BJ (cell line): Measurements from ENCODE around the gene SEC31B. TPM values are rescaled to one million over a fixed set of nuclear protein-coding genes. Genes with fewer than 3 reads are reported as not detected.

Experiments used
- CTCF ChIA-PET: fragments of 350-600 bp; formaldehyde crosslinking; extraction: SDS; loops from one replicate; lab custom pipeline; 2021; ENCODE audit warnings: antibody characterized with exemption, inconsistent platforms; lab: Yijun Ruan, JAX
- POLR2A ChIA-PET: fragments of 300-600 bp; sonication (Branson Sonifier 250); formaldehyde crosslinking; extraction: SDS; loops from one replicate; lab custom pipeline; 2021; ENCODE audit warnings: antibody characterized with exemption; lab: Charles Lee
- DNase-seq: peaks from one replicate; pipeline ENCODE4 v3.0.0-alpha.2; 2011; ENCODE audit warnings: low read depth
- H3K27me3 ChIP-seq: 2 replicates; pipeline ENCODE4 v1.6.0; 2011; ENCODE audit warnings: low read length; ENCODE audit not compliant: control insufficient read depth, insufficient read depth
- H3K36me3 ChIP-seq: 2 replicates; pipeline ENCODE4 v1.5.1; 2011; ENCODE audit warnings: low read length; ENCODE audit not compliant: control insufficient read depth, insufficient read depth
- H3K4me3 ChIP-seq: 2 replicates; pipeline ENCODE4 v1.5.1; 2011; ENCODE audit warnings: low read depth, mild to moderate bottlenecking, control low read depth, low read length
- polyA plus RNA-seq: library from polyadenylated mRNA; depleted of rRNA; stranded (reverse); fragments of >200 nt; gene quantifications from 2 replicates; pipeline ENCODE4 v1.2.3, GENCODE V29; 2011
- TF ChIP-seq, protein P1 (sequence below): IDR thresholded peaks from 2 replicates; pipeline ENCODE4 v1.5.1; 2011; ENCODE audit warnings: low read depth, mild to moderate bottlenecking, control low read depth, inconsistent platforms, low read length, moderate library complexity; ENCODE audit not compliant: insufficient read depth

The SEC31B gene
- polyA plus RNA-seq, 1 experiment, result 8.3 TPM

DNA sequence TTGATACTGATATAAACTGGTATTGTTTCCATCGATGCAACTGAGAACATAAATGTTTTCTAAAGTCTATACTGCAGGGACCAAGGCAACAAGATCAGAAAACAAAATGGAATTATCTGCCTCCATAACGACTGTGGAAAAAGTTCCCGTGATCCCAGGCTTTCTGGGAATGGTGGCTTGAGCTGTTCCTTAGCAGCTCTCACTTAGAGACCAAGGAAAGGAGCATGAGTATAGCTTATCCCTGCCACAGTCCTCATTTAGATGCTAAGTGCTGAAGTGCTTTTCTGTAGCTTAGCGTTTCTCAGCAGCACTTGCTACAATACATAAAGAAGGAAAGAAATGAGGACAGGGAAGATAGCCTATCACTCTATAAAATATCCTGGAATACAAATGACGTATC, 51.3 kb downstream of the SEC31B start:
- Histone ChIP-seq H3K27me3 (peaks cover 2% of the 10 kb centered on the region), H3K4me3 (no peak overlapping the region), H3K36me3 (no peaks in the 10 kb centered on the region)
- POLR2A ChIA-PET, result interaction anchor here (0.7 kb wide), 1 partner anchor 120 kb away, joined by 3 read pairs; no protein-coding TSS in a partner anchor
- CTCF ChIA-PET, result interaction anchor here (1.0 to 3.3 kb wide), 4 partner anchors 14 to 50 kb away, joined by 3 to 22 read pairs (median 4); no protein-coding TSS in a partner anchor
- DNase-seq, result no peak
- TF ChIP-seq, protein P1, sequence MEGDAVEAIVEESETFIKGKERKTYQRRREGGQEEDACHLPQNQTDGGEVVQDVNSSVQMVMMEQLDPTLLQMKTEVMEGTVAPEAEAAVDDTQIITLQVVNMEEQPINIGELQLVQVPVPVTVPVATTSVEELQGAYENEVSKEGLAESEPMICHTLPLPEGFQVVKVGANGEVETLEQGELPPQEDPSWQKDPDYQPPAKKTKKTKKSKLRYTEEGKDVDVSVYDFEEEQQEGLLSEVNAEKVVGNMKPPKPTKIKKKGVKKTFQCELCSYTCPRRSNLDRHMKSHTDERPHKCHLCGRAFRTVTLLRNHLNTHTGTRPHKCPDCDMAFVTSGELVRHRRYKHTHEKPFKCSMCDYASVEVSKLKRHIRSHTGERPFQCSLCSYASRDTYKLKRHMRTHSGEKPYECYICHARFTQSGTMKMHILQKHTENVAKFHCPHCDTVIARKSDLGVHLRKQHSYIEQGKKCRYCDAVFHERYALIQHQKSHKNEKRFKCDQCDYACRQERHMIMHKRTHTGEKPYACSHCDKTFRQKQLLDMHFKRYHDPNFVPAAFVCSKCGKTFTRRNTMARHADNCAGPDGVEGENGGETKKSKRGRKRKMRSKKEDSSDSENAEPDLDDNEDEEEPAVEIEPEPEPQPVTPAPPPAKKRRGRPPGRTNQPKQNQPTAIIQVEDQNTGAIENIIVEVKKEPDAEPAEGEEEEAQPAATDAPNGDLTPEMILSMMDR, result no peak

DNA sequence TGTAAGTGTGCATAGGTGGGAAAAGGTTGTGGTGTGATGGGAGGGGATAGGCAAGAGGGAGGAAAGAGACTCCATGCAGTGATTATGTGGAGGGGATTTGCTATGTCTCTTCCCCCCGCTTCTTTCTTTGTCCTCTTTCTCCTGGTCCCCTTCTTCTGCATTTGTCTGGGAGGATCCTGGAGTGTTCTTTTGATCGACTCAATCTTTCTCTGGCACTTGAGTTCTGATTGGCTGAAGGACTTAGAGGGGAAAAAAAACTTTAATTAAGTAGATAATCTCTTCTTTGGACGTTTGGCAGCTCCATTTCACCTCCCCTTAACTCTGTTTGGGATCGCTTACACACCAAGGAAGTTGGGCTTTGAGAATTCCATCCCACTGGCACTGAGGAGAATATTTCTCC, 57.0 kb downstream of the SEC31B start, which contains the start of gene WNT8B:
Gene WNT8B, plus strand, starts transcription at position 301 of the 400 bp plus-strand sequence. CDS start 160 bp downstream, outside the sequence.
- peaks cover 2% of the 10 kb centered on the region; the same call in 1 of the 2 replicates for H3K27me3 ChIP-seq
- POLR2A ChIA-PET, result no interaction called here
- no peak for DNase-seq

DNA sequence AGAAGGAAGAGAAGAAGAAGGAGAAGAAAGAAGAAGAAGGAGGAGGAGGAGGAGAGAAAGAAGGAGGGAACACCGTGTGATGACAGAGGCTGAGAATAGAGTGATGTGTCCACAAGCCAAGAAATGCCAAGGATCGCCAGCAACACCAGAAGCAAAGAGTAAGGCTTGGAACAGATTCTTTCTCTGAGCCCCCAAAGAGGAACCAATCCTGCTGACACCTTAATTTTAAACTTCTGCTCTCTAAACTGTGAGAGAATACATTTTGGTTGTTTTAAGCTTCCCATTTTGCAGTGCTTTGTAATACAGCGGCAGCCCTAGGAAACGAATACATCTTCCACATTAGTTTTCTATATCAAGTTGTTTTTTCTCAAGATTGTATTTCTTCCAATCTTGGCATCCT, 70.7 kb downstream of the SEC31B start:
- ChIA-PET POLR2A (no interaction called here), CTCF (interaction anchor here (1.0 kb wide), 1 partner anchor 9 kb away, joined by 3 read pairs; no protein-coding TSS in a partner anchor)
- no peak overlapping the region for H3K4me3 ChIP-seq
- TF ChIP-seq, protein P1, result no peak
- no peaks in the 10 kb centered on the region for H3K36me3 ChIP-seq
- peaks cover 2% of the 10 kb centered on the region for H3K27me3 ChIP-seq
- DNase-seq, result no peak

More for the DNA sequence above, 57.0 kb downstream of the SEC31B start, which contains the start of gene WNT8B:
- TF ChIP-seq, protein P1, result no peak
- CTCF ChIA-PET, result interaction anchor here (0.9 to 1.1 kb wide), 2 partner anchors 20 to 29 kb away, joined by 3 to 5 read pairs; no protein-coding TSS in a partner anchor
- Histone ChIP-seq H3K36me3 (no peaks in the 10 kb centered on the region), H3K4me3 (no peak within 1 kb of the TSS)

DNA sequence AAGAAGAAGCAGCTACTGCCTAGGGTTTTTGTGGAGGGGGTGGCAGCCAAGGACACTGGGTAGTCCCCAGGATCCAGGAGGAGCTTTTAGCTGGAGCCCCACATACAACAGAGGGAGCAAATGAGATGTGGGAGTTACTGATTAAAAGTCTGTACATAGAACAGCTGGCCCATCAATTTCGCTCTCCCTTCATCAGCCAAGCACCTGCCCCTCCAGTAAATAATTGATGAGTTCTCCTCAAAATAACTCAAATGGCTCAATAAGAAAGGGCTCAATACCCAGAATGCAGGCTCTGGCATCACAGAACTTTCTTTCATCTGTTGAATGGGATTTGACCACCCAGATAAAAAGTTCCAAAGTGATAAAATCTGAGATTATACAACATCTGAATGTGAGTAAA, 72.0 kb downstream of the SEC31B start:
- H3K36me3 ChIP-seq, result no peaks in the 10 kb centered on the region
- H3K4me3 ChIP-seq, result no peak overlapping the region
- POLR2A ChIA-PET, result no interaction called here
- peaks cover 2% of the 10 kb centered on the region for H3K27me3 ChIP-seq
- TF ChIP-seq, protein P1, result no peak
- DNase-seq, result no peak
- CTCF ChIA-PET, result no interaction called here

DNA sequence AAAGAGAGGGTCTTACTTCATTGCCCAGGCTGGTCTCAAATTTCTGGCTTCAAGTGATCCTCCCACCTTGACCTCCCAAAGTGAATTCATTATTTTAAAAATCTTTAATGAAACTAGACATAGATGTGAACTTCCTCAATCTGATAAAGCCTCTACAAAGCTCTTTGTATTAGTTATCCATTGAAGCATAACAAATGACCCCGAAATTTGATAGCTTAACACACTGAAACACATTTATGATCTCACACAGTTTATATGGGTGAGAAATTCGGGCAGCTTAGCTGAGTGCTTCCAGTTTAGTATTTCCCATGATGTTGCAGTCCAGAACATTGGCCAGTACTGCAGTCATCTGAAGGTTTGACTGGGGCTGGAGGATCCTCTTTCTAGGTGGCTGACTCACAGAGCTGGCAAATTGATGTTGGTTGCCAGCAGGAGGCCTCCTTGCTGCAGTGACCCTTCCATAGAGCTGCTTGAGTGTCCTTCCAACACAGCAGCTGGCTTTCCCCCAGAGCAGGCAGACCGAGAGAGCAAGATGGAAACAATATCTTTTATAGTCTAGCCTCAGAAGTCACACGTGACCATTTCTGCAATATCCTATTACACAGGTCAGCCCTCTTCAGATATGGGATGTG, 73.4 kb downstream of the SEC31B start:
- ChIA-PET CTCF (interaction anchor here (0.7 to 1.9 kb wide), 3 partner anchors 13 to 432 kb away, joined by 3 to 12 read pairs (median 3); no protein-coding TSS in a partner anchor), POLR2A (no interaction called here)
- peaks cover 2% of the 10 kb centered on the region for H3K27me3 ChIP-seq
- TF ChIP-seq, protein P1, result no peak
- no peaks in the 10 kb centered on the region for H3K36me3 ChIP-seq
- H3K4me3 ChIP-seq, result no peak overlapping the region
- DNase-seq, result no peak
